NT2/D1 (cell line): ENCODE measurements around the gene DHX32.

Source experiments
- DNase-seq: peaks from one replicate; pipeline ENCODE4 v3.0.0-alpha.2; 2011; ENCODE audit warnings: low read depth, low spot score
- H3K27me3 ChIP-seq: 2 replicates; pipeline ENCODE4 v1.6.0; 2011; ENCODE audit warnings: mild to moderate bottlenecking; ENCODE audit not compliant: insufficient read length, insufficient read depth
- H3K36me3 ChIP-seq: 2 replicates; pipeline ENCODE4 v1.6.1; 2011; ENCODE audit warnings: mild to moderate bottlenecking, low read length, mixed read lengths; ENCODE audit not compliant: insufficient read depth, insufficient read length
- H3K4me1 ChIP-seq: 2 replicates; pipeline ENCODE4 v1.5.1; 2011; ENCODE audit not compliant: insufficient read depth, insufficient read length
- H3K4me3 ChIP-seq: 2 replicates; pipeline ENCODE4 v1.5.1; 2011; ENCODE audit warnings: low read depth; ENCODE audit not compliant: insufficient read length
- H3K9ac ChIP-seq: 2 replicates; pipeline ENCODE4 v1.6.0; 2011; ENCODE audit warnings: low read depth; ENCODE audit not compliant: insufficient read length
- H3K9me3 ChIP-seq: 2 replicates; pipeline ENCODE4 v1.5.1; 2011; ENCODE audit warnings: mild to moderate bottlenecking, low read length; ENCODE audit not compliant: insufficient read depth
- SUZ12 ChIP-seq: IDR thresholded peaks from 2 replicates; pipeline ENCODE4 v1.6.1; 2011; ENCODE audit not compliant: insufficient read length, insufficient read depth; ENCODE audit errors: extremely low read depth
- YY1 ChIP-seq: IDR thresholded peaks from 2 replicates; pipeline ENCODE4 v1.6.1; 2011; ENCODE audit not compliant: insufficient read length, insufficient read depth
- ZNF274 ChIP-seq: IDR thresholded peaks from 2 replicates; pipeline ENCODE4 v1.6.1; 2011; ENCODE audit warnings: mild to moderate bottlenecking, low read depth, low read length

Gene DHX32

DNA sequence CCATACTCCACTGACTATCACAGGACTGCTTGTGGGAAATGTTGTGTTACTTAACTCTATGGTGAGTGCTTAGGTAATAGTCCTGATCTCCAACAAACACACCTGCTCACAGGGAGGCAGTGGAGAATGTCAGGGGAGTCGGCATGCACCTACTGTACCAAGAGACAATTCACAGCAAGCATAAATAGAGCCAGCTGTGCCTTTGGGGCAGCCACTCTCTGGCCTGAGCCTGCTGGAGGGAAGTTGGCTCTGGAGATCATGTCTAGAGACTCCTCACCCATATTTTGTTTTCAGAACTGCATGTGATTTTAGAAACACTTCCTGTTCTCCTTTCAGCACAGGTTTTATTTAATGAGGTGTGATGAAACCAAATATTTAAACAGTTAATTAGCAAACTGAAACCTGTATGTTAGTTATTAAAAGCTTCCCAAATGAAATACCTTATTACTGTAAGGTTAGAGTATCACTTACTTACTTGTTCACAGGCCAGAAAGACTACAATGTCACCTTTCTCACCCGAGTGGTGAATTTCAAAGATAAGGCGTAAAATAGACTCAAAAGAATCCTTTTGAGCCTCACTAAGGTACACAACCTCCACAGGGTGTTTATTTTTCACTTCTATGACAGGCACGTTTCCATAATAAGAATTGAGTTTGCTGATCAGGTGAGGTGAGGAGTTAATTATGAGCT, 21.8 kb downstream of the DHX32 start:
- no peak for TF ChIP-seq YY1
- no peak for TF ChIP-seq SUZ12
- TF ChIP-seq ZNF274: no peak
- H3K27me3 ChIP-seq: no peaks in the 10 kb centered on the region
- H3K4me3 ChIP-seq: no peak overlapping the region
- peaks cover 14% of the 10 kb centered on the region for H3K36me3 ChIP-seq
- no peaks in the 10 kb centered on the region for H3K9me3 ChIP-seq
- H3K4me1 ChIP-seq: no peaks in the 10 kb centered on the region
- DNase-seq: no peak
- no peak overlapping the region for H3K9ac ChIP-seq

DNA sequence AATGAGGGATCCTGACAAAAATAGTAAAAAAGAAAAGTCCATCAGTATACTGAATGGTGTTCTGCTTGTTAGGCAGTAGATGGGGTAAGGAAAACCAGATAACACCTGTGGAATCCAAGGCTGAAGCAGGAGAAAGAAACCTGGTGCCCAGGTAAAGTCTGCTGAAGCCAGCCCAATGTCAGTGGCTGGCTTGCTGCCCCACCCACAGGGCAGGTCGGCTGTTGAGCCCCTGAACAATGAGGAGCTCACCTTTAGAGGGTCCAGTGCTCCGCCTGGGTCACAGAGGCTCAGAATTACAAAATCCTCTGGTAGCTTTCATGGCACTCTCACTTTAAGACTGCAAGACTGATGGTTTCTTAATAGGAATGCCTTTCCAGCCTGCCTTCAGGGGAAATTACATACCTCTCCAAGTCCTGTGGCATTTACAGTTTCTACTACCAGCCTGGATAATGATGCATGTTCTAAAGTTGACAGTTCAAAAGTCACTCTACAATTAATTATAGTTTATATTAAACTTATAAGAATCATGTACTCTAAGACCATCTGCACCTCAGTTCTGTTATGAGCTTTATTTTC, 23.8 kb downstream of the DHX32 start:
- Histone ChIP-seq H3K4me1 (no peaks in the 10 kb centered on the region), H3K4me3 (no peak overlapping the region), H3K9ac (no peak overlapping the region), H3K9me3 (no peaks in the 10 kb centered on the region), H3K27me3 (no peaks in the 10 kb centered on the region), H3K36me3 (peaks cover 15% of the 10 kb centered on the region)
- TF ChIP-seq YY1 (no peak), SUZ12 (no peak), ZNF274 (no peak)
- no peak for DNase-seq

DNA sequence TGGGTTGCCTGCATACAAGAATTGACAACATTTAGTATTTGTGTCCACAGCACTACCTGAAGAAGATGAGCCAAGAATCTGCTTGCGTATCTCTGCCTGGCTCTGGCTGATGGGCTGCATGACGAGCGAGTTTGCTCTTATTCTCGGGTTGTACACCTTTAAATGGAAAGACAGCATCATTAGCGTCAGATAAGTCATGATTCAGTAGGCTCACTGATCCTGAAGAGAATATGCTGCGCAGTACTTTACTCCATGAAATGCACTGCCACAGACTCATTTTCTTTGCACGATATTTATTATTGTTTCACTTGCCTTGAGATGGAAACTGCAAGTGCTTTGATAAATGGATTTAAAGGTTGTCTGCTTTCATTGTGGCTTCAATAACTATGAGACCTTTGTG, 28.6 kb downstream of the DHX32 start:
- Histone ChIP-seq H3K36me3 (peaks cover 32% of the 10 kb centered on the region), H3K4me1 (no peaks in the 10 kb centered on the region), H3K27me3 (no peaks in the 10 kb centered on the region), H3K9me3 (no peaks in the 10 kb centered on the region), H3K4me3 (no peak overlapping the region), H3K9ac (no peak overlapping the region)
- TF ChIP-seq ZNF274 (no peak), YY1 (no peak), SUZ12 (no peak)
- DNase-seq: no peak

DNA sequence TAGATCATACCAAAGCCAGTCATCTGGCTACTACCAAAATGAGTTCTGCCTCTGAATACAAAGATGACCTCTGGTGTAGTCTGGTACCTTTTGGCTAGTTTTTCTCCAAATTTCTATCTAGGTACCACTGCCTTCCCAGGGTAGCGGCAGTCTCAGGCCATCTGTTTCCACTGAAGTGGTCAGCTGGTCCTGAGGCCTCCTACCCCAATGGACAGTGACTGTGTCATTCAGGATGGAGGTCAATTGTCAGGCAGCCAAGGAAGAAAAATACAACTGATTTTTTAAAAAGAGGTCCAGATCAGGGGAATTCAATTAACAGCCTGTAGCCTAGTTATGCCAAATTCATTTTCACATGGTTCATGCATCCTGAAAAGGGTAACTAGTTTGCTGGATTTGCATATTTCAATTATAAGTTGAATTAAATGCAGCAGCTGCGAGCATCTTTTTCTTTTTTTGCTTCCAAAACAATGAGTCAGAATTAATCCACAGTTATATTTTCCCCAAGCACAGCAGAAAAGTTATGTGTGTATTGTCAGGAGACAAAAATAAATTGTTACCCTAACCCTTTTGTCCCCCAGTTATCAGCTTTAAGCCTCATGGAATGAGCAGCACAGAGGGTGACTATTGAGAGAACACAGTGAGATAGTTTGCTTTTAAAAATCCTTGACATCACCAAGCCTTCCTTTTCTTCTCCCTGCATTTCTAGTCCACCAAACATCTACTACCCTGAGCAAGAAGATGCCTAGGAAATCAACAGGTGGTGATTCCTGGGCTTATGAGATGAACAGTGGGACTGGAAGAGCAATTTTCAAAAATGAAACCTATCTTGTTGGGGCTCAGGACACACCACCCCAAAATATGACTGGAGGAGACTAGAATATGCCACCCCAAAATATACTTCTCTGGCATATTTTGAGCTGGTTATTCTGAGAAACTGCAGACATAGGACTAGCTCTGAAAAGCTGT, 30.0 kb downstream of the DHX32 start:
- no peak for TF ChIP-seq YY1
- TF ChIP-seq SUZ12: no peak
- no peak for TF ChIP-seq ZNF274
- Histone ChIP-seq H3K27me3 (no peaks in the 10 kb centered on the region), H3K4me1 (no peaks in the 10 kb centered on the region), H3K9me3 (no peaks in the 10 kb centered on the region), H3K36me3 (peaks cover 38% of the 10 kb centered on the region), H3K9ac (no peak overlapping the region), H3K4me3 (no peak overlapping the region)
- DNase-seq: no peak

DNA sequence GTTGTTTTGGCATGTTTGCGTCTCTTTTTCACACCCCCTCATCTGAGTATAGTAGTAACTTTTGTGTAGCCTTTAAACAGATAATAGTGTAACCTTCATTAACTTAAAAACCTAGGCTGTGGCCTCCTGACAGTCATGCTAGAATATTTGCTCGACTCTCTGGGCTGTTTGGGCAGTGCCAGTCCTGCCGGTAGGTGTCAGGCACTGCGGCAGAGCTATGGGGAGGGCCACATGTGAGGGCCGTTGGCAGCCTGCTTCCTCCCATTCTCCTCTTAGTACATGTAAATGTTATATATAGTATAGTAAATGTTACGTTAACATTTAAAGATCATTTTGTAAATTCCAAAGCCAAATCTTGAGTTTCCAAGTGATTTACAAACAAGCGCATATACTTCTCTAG, 31.6 kb downstream of the DHX32 start:
- Histone ChIP-seq H3K36me3 (peaks cover 46% of the 10 kb centered on the region), H3K9ac (no peak overlapping the region), H3K27me3 (no peaks in the 10 kb centered on the region), H3K4me3 (no peak overlapping the region), H3K9me3 (no peaks in the 10 kb centered on the region), H3K4me1 (no peaks in the 10 kb centered on the region)
- TF ChIP-seq SUZ12: no peak
- no peak for TF ChIP-seq YY1
- no peak for TF ChIP-seq ZNF274
- no peak for DNase-seq

DNA sequence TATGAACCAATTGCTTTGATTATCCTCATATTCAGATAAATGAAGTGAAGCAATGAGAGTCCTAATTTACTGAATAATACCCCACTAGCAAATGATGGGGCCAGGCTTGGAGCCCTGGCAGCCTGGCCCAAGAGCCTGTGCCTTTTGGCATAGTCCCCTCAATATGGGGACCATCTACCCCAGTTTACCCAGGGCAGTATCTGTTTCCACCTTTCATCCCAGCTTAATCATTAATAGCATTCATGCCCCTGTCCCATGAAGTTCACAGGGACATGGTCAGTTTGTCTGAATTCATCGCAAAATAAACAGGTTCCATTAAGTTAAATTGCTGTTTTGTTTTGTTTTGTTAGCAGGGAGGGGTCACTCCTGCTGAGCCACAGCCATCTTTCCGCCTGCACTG, 32.2 kb downstream of the DHX32 start:
- no peak for DNase-seq
- no peak overlapping the region for H3K4me3 ChIP-seq
- no peaks in the 10 kb centered on the region for H3K27me3 ChIP-seq
- H3K9me3 ChIP-seq: no peaks in the 10 kb centered on the region
- TF ChIP-seq YY1: no peak
- TF ChIP-seq SUZ12: no peak
- TF ChIP-seq ZNF274: no peak
- H3K4me1 ChIP-seq: no peaks in the 10 kb centered on the region
- H3K36me3 ChIP-seq: peaks cover 46% of the 10 kb centered on the region
- H3K9ac ChIP-seq: no peak overlapping the region

DNA sequence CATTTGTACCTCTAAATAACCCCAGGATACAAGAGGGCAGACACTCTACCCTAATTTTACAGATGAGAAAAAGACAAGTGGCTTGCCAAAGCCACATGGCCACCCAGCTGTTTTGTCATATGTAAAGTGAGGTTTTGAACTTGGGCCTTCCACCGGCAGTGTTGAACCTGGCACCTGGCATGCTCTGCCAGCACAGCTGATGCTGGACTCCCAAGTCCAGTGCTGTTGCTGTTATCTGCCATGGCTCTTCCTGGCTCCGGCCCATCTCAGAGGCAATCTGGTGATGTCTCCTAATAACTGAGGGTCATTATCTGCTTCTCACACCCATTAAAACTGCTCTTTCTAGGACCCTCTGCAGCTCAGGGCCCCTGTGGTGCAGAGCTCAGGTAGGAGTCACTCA, 32.7 kb downstream of the DHX32 start:
- Histone ChIP-seq H3K36me3 (peaks cover 51% of the 10 kb centered on the region), H3K4me3 (no peak overlapping the region), H3K4me1 (no peaks in the 10 kb centered on the region), H3K9ac (no peak overlapping the region), H3K9me3 (no peaks in the 10 kb centered on the region), H3K27me3 (no peaks in the 10 kb centered on the region)
- TF ChIP-seq ZNF274 (no peak), SUZ12 (no peak), YY1 (no peak)
- no peak for DNase-seq
